ENCODE measurements around the gene CLSTN2.

DNA sequence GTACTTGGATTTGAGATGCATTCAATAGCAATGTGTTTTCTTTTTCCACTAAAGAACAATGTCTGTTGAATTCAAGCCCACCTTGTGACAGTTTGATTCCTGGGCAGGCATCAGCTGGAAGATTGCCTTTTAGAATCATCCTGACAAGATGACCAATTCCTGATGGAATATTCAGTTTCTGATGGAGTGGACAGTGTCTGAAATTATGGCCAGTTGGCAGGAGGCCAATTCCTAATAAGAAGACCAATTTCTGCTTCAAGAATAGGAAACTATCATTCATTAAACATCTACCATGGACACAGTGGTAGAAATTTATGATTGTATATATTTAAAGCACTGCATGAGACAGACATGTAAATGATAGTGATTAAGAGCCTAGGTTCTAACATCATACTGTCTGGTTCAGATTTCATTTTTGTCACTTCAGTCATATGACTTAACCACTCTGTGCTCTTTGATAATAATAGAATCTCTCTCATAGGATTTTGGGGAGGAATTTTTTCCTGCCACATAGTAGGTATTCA is 133.6 kb downstream of the CLSTN2 start:
- no peak for TF ChIP-seq POLR2A (IDR thresholded peaks at IDR 0.05)
- TF ChIP-seq, protein P1, sequence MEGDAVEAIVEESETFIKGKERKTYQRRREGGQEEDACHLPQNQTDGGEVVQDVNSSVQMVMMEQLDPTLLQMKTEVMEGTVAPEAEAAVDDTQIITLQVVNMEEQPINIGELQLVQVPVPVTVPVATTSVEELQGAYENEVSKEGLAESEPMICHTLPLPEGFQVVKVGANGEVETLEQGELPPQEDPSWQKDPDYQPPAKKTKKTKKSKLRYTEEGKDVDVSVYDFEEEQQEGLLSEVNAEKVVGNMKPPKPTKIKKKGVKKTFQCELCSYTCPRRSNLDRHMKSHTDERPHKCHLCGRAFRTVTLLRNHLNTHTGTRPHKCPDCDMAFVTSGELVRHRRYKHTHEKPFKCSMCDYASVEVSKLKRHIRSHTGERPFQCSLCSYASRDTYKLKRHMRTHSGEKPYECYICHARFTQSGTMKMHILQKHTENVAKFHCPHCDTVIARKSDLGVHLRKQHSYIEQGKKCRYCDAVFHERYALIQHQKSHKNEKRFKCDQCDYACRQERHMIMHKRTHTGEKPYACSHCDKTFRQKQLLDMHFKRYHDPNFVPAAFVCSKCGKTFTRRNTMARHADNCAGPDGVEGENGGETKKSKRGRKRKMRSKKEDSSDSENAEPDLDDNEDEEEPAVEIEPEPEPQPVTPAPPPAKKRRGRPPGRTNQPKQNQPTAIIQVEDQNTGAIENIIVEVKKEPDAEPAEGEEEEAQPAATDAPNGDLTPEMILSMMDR (IDR thresholded peaks at IDR 0.05), result no peak
- TF ChIP-seq EP300 (IDR thresholded peaks at IDR 0.05), result no peak
